Heart left ventricle (tissue), 16 donors: ENCODE measurements around the gene BDH1. TPM values are rescaled to one million over a fixed set of nuclear protein-coding genes. Genes with fewer than 3 reads are reported as not detected.
"Not testable (repeated sequence)": the region's sequence is repeated elsewhere in the genome, so short reads cannot be mapped to it uniquely, and the experiment has no call there.

Source experiments
- ATAC-seq, 4 donors: fragments of 200-7000 bp; cut with Tn5 transposase; one replicate each; pipeline ENCODE4 v1.9.1; 2020 to 2022; ENCODE audit warnings: moderate library complexity in 4 of 4, mild to moderate bottlenecking in 3 of 4, moderate number of reproducible peaks in 1 of 4
- DNase-seq, 5 donors: peaks; one replicate each; pipeline ENCODE4 v3.0.0-alpha.2; 2020
- H3K27ac ChIP-seq, 12 donors: fragments of 200-600 bp; sonication (generic) in 4 of 12; one replicate each; pipeline versions ENCODE4 v1.5.0 to v1.8.0; 2016 to 2022; ENCODE audit warnings: mild to moderate bottlenecking in 2 of 12
- H3K27me3 ChIP-seq, 9 donors: fragments of 200-600 bp; sonication (generic) in 2 of 9; one replicate each; pipeline versions ENCODE4 v1.5.1 to v1.8.0; 2016 to 2022; ENCODE audit warnings: mild to moderate bottlenecking in 3 of 9
- H3K36me3 ChIP-seq, 9 donors: fragments of 200-600 bp; sonication (generic) in 2 of 9; one replicate each; pipeline versions ENCODE4 v1.5.0 to v1.8.0; 2018 to 2022; ENCODE audit warnings: mild to moderate bottlenecking in 2 of 9
- H3K4me1 ChIP-seq, 12 donors: fragments of 200-600 bp; sonication (generic) in 4 of 12; one replicate each; pipeline versions ENCODE4 v1.5.0 to v1.8.0; 2016 to 2022; ENCODE audit warnings: mild to moderate bottlenecking in 3 of 12
- H3K4me3 ChIP-seq, 12 donors: fragments of 200-600 bp; sonication (generic) in 4 of 12; one replicate each; pipeline versions ENCODE4 v1.5.0 to v1.8.0; 2017 to 2022; ENCODE audit warnings: mild to moderate bottlenecking in 9 of 12, moderate library complexity in 4 of 12
- H3K9me3 ChIP-seq, 12 donors: fragments of 200-600 bp; sonication (generic) in 4 of 12; one replicate each; pipeline versions ENCODE4 v1.5.0 to v1.8.0; 2016 to 2022; ENCODE audit warnings: mild to moderate bottlenecking in 1 of 12
- CTCF ChIP-seq, 12 donors: fragments of 200-600 bp; sonication (generic) in 4 of 12; IDR thresholded peaks; one replicate each; pipeline versions ENCODE4 v1.5.0 to v1.8.0; 2018 to 2022; ENCODE audit warnings: antibody characterized with exemption in 12 of 12, mild to moderate bottlenecking in 5 of 12
- POLR2A ChIP-seq, 2 donors: fragments of 450-650 bp; IDR thresholded peaks; one replicate each; pipeline ENCODE4 v1.6.1; 2017; ENCODE audit warnings: antibody characterized with exemption in 2 of 2, mild to moderate bottlenecking in 2 of 2, moderate library complexity in 2 of 2
- WGBS, 4 donors: extraction: QIAGEN DNeasy Blood & Tissue Kit in 2 of 4; methylation state at CpG; one replicate each; pipeline versions ENCODE4 v1.1.5 to v1.1.7; 2013 to 2018; 5-methylcytosine and 5-hydroxymethylcytosine counted together
- intact Hi-C, 10 donors: fragments of 100-400 bp; cut with DNase I; formaldehyde crosslinking; loops; one replicate each; pipeline versions ENCODE4 v1.11.1 to v1.14.2; 2022
- polyA plus RNA-seq, 2 donors: library from polyadenylated mRNA; stranded (reverse); fragments of 200-250 nt; gene quantifications; one replicate each; pipeline ENCODE4 v1.2.3, GENCODE V29; 2013
- total RNA-seq, 9 donors: library from RNA; depleted of rRNA in 2 of 9; stranded (reverse); fragments of >200 nt in 2 of 9; fragmentation: NEBNext Ultra II Directional in 3 of 9; extraction: Animal tissue kit (Norgen Biotek cat#: 25700) in 3 of 9; gene quantifications; one replicate each; pipeline versions ENCODE4 v1.1.0 to v1.2.4, GENCODE V29; 2016 to 2023
- donor health status: ischemic (EF 13 %, LVEDD 7.1; RV severe dilation, severe dysfunction).
- donor health status: healthy with polysubstance abuse.
- donor health status: DM: no; HTN: yes; CAD: no.
- donor health status: DM: no; HTN: no; CAD: no.
- donor health status: ischemic (EF 25% LVEDD 6.9; RV normal size, moderate dysfunction).
- donor health status: ischemic (EF 25% LVEDD 5.7; RV mildly dilated, moderate dysfunction).
- donor health status: healthy.
- donor health status: DM: yes; HTN: yes; CAD: no.
- donor health status: ischemic (EF 35%, LVEDD 5.7; RV mildly dilated, moderate dysfunction).
- donor health status: nonischemic (EF 11% LVEDD 7.7; RV severe dilation, severe dysfunction).
- donor health status: DM: yes; HTN: yes; CAD: no.
- donor health status: PGD.
- donor health status: ischemic (EF 29% LVEDD 5.4; RV normal size, mild dysfunction).
- donor health status: nonischemic (EF 23%, LVEDD 6.1; RV moderate dilation, normal function).

BDH1 gene
- total and polyA plus RNA-seq, 11 donors: 19.5 to 114 (median 72.3) TPM

DNA sequence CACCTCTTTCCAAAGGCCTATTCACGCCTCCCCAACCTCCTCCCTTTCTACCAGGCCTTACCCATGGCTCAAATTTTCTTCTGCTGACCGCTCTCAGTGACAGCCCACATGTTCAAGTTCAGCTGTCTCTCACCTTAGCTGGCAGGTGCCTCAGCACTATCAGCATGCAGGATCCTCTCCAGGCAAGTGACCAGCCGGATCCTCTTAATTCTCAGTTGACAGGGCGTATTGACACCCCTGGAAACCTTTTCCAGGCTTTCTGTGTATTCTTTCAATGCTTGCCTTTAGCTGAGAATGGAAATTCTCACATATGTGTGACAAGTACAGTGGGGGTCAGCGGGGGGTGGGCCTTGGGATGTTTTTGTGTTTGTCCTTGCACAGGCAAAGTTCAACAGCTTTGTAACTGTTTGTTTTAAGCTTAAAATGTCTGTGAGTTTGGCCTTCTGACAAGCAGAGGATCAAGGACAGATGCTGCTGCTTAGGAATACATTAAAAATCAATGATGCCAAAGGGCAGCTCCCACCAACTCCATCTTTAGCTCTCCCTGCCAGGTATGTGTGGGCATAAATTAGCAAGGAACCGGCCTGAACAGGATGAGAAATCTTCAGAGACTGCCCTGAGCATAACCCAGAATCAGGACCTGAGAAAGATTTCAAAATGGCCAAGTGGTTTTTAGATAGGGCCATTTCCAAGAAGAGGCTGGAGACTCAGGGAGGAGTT lies 17.4 kb upstream of the BDH1 start:
- H3K27ac ChIP-seq: no peak overlapping the region
- intact Hi-C loops: no loop called here
- no peaks in the 10 kb centered on the region for H3K4me1 ChIP-seq
- no peaks in the 10 kb centered on the region for H3K9me3 ChIP-seq
- WGBS, 4 donors: 74 to 83% (median 75%) methylated on average over 6 of the region's 6 CpGs
- H3K36me3 ChIP-seq: no peaks in the 10 kb centered on the region
- peaks cover 0 to 14% (median 3%) of the 10 kb centered on the region in 9 donors for H3K27me3 ChIP-seq
- TF ChIP-seq POLR2A (IDR thresholded peaks at IDR 0.05) (no peak), CTCF (IDR thresholded peaks at IDR 0.05) (no peak)
- no peak overlapping the region for H3K4me3 ChIP-seq
- no peak for ATAC-seq
- DNase-seq: no peak

GRCh38 chr3:197571880-197572172 lies 16.1 kb upstream of the BDH1 start:
- H3K36me3 ChIP-seq, DNase-seq, H3K4me3 ChIP-seq, ATAC-seq, intact Hi-C loops, H3K27ac ChIP-seq, H3K9me3 ChIP-seq, H3K4me1 ChIP-seq: not testable (repeated sequence)
- peaks cover 0 to 19% (median 3%) of the 10 kb centered on the region in 9 donors for H3K27me3 ChIP-seq

DNA sequence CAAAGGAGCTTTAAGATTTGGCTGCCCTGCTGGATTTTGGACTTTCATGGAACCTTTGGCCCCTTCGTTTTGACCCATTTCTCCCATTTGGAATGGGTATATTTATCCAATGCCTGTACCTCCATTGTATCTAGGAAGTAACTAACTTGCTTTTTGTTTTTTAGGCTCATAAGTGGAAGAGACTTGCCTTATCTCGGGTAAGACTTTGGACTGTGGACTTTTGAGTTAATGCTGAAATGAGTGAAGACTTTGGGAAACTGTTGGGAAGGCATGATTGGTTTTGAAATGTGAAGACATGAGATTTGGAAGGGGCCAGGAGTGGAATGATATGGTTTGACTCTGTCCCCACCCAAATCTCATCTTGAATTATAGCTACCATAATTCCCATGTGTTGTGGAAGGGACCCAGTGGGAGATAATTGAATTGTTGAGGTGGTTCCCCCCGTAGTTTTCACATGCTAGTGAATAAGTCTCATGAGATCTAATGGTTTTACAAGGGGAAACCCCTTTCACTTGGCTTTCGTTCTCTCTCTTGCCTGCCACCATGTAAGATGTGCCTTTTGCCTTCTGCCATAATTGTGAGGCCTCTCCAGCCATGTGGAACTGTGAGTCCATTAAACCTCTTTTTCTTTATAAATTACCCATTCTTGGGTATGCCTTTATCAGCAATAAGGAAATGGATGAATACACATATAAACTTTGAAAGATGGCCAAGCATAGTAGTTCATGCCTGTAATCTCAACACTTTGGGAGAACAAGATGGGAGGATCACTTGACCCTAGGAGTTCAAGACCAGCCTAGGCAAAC lies 15.5 kb upstream of the BDH1 start:
- 79 to 83% (median 81%) methylated on average over 4 of the region's 4 CpGs for WGBS, 4 donors
- not testable (repeated sequence) for H3K9me3 ChIP-seq, ATAC-seq

GRCh38 chr3:197569433-197569832 lies 13.7 kb upstream of the BDH1 start:
- H3K9me3 ChIP-seq, H3K4me3 ChIP-seq, H3K36me3 ChIP-seq, H3K27ac ChIP-seq, ATAC-seq, DNase-seq, intact Hi-C loops, H3K4me1 ChIP-seq: not testable (repeated sequence)
- 78 to 85% (median 79%) methylated on average over 2 of the region's 2 CpGs for WGBS, 4 donors
- peaks cover 0 to 19% (median 3%) of the 10 kb centered on the region in 9 donors for H3K27me3 ChIP-seq

More for the DNA sequence above, 15.5 kb upstream of the BDH1 start:
- H3K27ac ChIP-seq, H3K36me3 ChIP-seq, intact Hi-C loops, DNase-seq, H3K4me1 ChIP-seq, H3K4me3 ChIP-seq: not testable (repeated sequence)
- peaks cover 0 to 19% (median 3%) of the 10 kb centered on the region in 9 donors for H3K27me3 ChIP-seq

GRCh38 chr3:197567904-197568681 lies 12.3 kb upstream of the BDH1 start:
- Histone ChIP-seq H3K27me3 (peaks cover 0 to 19% (median 0%) of the 10 kb centered on the region in 9 donors), H3K4me3 (no peak overlapping the region), H3K36me3 (no peaks in the 10 kb centered on the region), H3K9me3 (peaks cover 0 to 10% (median 0%) of the 10 kb centered on the region in 12 donors), H3K27ac (no peak overlapping the region), H3K4me1 (no peaks in the 10 kb centered on the region)
- intact Hi-C loops: no loop called here
- WGBS, 4 donors: 43 to 57% (median 49%) methylated on average over 6 of the region's 6 CpGs
- TF ChIP-seq CTCF (IDR thresholded peaks at IDR 0.05) (no peak), POLR2A (IDR thresholded peaks at IDR 0.05) (no peak)
- DNase-seq (no peak), ATAC-seq (no peak)

GRCh38 chr3:197566155-197566554 lies 10.4 kb upstream of the BDH1 start:
- H3K4me1 ChIP-seq, intact Hi-C loops, H3K4me3 ChIP-seq, H3K27ac ChIP-seq, H3K36me3 ChIP-seq, DNase-seq, ATAC-seq: not testable (repeated sequence)
- Histone ChIP-seq H3K27me3 (peaks cover 0 to 22% (median 0%) of the 10 kb centered on the region in 9 donors), H3K9me3 (peaks cover 0 to 10% (median 0%) of the 10 kb centered on the region in 12 donors)
